Activated CD8-positive, alpha-beta memory T cell treated with anti-CD3 and anti-CD28 coated beads, Interleukin-2, amount 50 U/mL, for 48 hours (primary cell): ENCODE results near the gene PTOV1.
A peak's percentile ranks its signal among the peaks of the same experiment; 100 is the strongest.

ENCODE experiments used
- DNase-seq: peaks from one replicate; pipeline ENCODE4 v3.0.0-alpha.2; 2020

Gene PTOV1

GRCh38 chr19:49850487-49851342, at the start of gene PTOV1:
PTOV1 (plus strand) TSS chr19:49851159.
- peak; percentile 97 for DNase-seq

- DNase-seq = no peak
Observed at GRCh38 chr19:49801401-49801888, 49.5 kb upstream of the PTOV1 start.

GRCh38 chr19:49801966-49802661, 48.8 kb upstream of the PTOV1 start:
- no peak for DNase-seq

GRCh38 chr19:49802836-49803528, 48.0 kb upstream of the PTOV1 start:
- no peak for DNase-seq

GRCh38 chr19:49803529-49803856, 47.5 kb upstream of the PTOV1 start:
- DNase-seq = no peak

- DNase-seq = no peak
Observed at GRCh38 chr19:49805822-49806619, 44.9 kb upstream of the PTOV1 start.

GRCh38 chr19:49806620-49806959, 44.4 kb upstream of the PTOV1 start:
- no peak for DNase-seq

- DNase-seq = no peak
Observed at GRCh38 chr19:49807058-49807903, 43.7 kb upstream of the PTOV1 start.

GRCh38 chr19:49807904-49808675, 42.9 kb upstream of the PTOV1 start:
- no peak for DNase-seq

GRCh38 chr19:49808711-49809159, 42.2 kb upstream of the PTOV1 start:
- peak; percentile 91 for DNase-seq

GRCh38 chr19:49809160-49809940, 41.6 kb upstream of the PTOV1 start:
- peak; percentile 73 for DNase-seq

GRCh38 chr19:49809941-49810389, 41.0 kb upstream of the PTOV1 start:
- DNase-seq = no peak

- no peak for DNase-seq
Observed at GRCh38 chr19:49811328-49811727, 39.6 kb upstream of the PTOV1 start.

GRCh38 chr19:49812452-49812996, 38.4 kb upstream of the PTOV1 start:
- DNase-seq = no peak

GRCh38 chr19:49812997-49813861, 37.7 kb upstream of the PTOV1 start, which contains the start of gene FUZ:
FUZ (minus strand) TSS chr19:49813292; CDS start chr19:49813106, 186 bp downstream.
- peak; percentile 90 for DNase-seq

- no peak for DNase-seq
Observed at GRCh38 chr19:49814010-49814409, 36.9 kb upstream of the PTOV1 start.

- DNase-seq = no peak
Observed at GRCh38 chr19:49816590-49816989, 34.4 kb upstream of the PTOV1 start.

- peak; percentile 96 for DNase-seq
Observed at GRCh38 chr19:49817964-49818648, 32.9 kb upstream of the PTOV1 start, which contains the start of gene MED25. MED25 (plus strand) TSS chr19:49818289; CDS start chr19:49818342, 53 bp downstream.
